Stimulated activated CD4-positive, alpha-beta T cell treated with anti-CD3 and anti-CD28 coated beads, Interleukin-1b, Interleukin-23, amount 100 ng/mL, for 24 hours (primary cell): Measurements from ENCODE around the gene ARHGAP24.

Experiments used
- DNase-seq, 4 experiments: peaks; one replicate each; pipeline ENCODE4 v3.0.0-alpha.2; 2020; ENCODE audit warnings: low read depth in 4 of 4, low spot score in 1 of 4

ARHGAP24 gene

GRCh38 chr4:85733798-85734197 lies 258.8 kb downstream of the ARHGAP24 start:
- no peak for DNase-seq

GRCh38 chr4:85734424-85734831 lies 259.5 kb downstream of the ARHGAP24 start:
- no peak for DNase-seq

- DNase-seq: no peak
These were observed 261.6 kb downstream of the ARHGAP24 start for GRCh38 chr4:85736571-85736970.

- DNase-seq: no peak
These were observed 262.3 kb downstream of the ARHGAP24 start for GRCh38 chr4:85737254-85737653.

- DNase-seq: no peak
These were observed 263.8 kb downstream of the ARHGAP24 start for GRCh38 chr4:85738721-85739120.

GRCh38 chr4:85740431-85740861 lies 265.5 kb downstream of the ARHGAP24 start:
- no peak for DNase-seq

- DNase-seq: no peak
These were observed 266.4 kb downstream of the ARHGAP24 start for GRCh38 chr4:85741381-85741780.

- DNase-seq: no peak
These were observed 267.1 kb downstream of the ARHGAP24 start for GRCh38 chr4:85741921-85742591.

GRCh38 chr4:85744950-85745349 lies 270.0 kb downstream of the ARHGAP24 start:
- no peak for DNase-seq

- DNase-seq: no peak
These were observed 271.0 kb downstream of the ARHGAP24 start for GRCh38 chr4:85745939-85746338.

- DNase-seq: no peak
These were observed 273.0 kb downstream of the ARHGAP24 start for GRCh38 chr4:85747882-85748491.

GRCh38 chr4:85748654-85749053 lies 273.7 kb downstream of the ARHGAP24 start:
- DNase-seq: no peak

- DNase-seq: no peak
These were observed 276.9 kb downstream of the ARHGAP24 start for GRCh38 chr4:85751866-85752265.

GRCh38 chr4:85755285-85755684 lies 280.3 kb downstream of the ARHGAP24 start:
- no peak for DNase-seq

GRCh38 chr4:85756938-85757337 lies 282.0 kb downstream of the ARHGAP24 start:
- DNase-seq: no peak

GRCh38 chr4:85759388-85759787 lies 284.4 kb downstream of the ARHGAP24 start:
- DNase-seq: no peak

GRCh38 chr4:85760511-85760910 lies 285.6 kb downstream of the ARHGAP24 start:
- DNase-seq: no peak

- DNase-seq: no peak
These were observed 287.0 kb downstream of the ARHGAP24 start for GRCh38 chr4:85761803-85762528.

- DNase-seq: no peak
These were observed 287.6 kb downstream of the ARHGAP24 start for GRCh38 chr4:85762529-85762871.

GRCh38 chr4:85763202-85763601 lies 288.3 kb downstream of the ARHGAP24 start:
- DNase-seq: no peak

GRCh38 chr4:85767649-85768048 lies 292.7 kb downstream of the ARHGAP24 start:
- DNase-seq: no peak

- DNase-seq: no peak
These were observed 294.1 kb downstream of the ARHGAP24 start for GRCh38 chr4:85769009-85769408.
